Osteoblast (primary cell): ENCODE results near the gene DRC3. TPM values are rescaled to one million over a fixed set of nuclear protein-coding genes. Genes with fewer than 3 reads are reported as not detected.

Source experiments
- DNase-seq: peaks from one replicate; pipeline ENCODE4 v3.0.0; 2011; ENCODE audit warnings: low spot score, mixed read lengths; ENCODE audit not compliant: insufficient read length; ENCODE audit errors: missing footprints
- H2AFZ ChIP-seq: 2 replicates; pipeline ENCODE4 v1.6.0; 2011; ENCODE audit warnings: mild to moderate bottlenecking, low read length
- H3K27ac ChIP-seq: 2 replicates; pipeline ENCODE4 v1.5.1; 2011; ENCODE audit warnings: mild to moderate bottlenecking, low read depth, low read length, moderate library complexity
- H3K27me3 ChIP-seq: 2 replicates; pipeline ENCODE4 v1.6.0; 2012; ENCODE audit warnings: mild to moderate bottlenecking, control low read depth, inconsistent platforms, low read length, moderate library complexity; ENCODE audit not compliant: insufficient read depth
- H3K36me3 ChIP-seq: 2 replicates; pipeline ENCODE4 v1.5.1; 2011; ENCODE audit warnings: mild to moderate bottlenecking, low read length, control low read depth, moderate library complexity; ENCODE audit not compliant: insufficient read depth
- H3K4me1 ChIP-seq: 2 replicates; pipeline ENCODE4 v1.5.1; 2011; ENCODE audit warnings: mild to moderate bottlenecking, low read length, control low read depth, moderate library complexity; ENCODE audit not compliant: insufficient read depth
- H3K4me2 ChIP-seq: 2 replicates; pipeline ENCODE4 v1.6.0; 2011; ENCODE audit warnings: mild to moderate bottlenecking, low read length; ENCODE audit not compliant: insufficient read depth
- H3K4me3 ChIP-seq: fragments of 200-600 bp; sonication (generic); 3 replicates; pipeline ENCODE4 v1.5.1; 2012; ENCODE audit warnings: mild to moderate bottlenecking, low read length, inconsistent platforms; ENCODE audit not compliant: insufficient read depth
- H3K79me2 ChIP-seq: 2 replicates; pipeline ENCODE4 v1.6.0; 2012; ENCODE audit warnings: mild to moderate bottlenecking, low read length, control low read depth, inconsistent platforms; ENCODE audit not compliant: insufficient read depth
- H3K9me3 ChIP-seq: 2 replicates; pipeline ENCODE4 v1.5.1; 2011; ENCODE audit warnings: low read depth, low read length, control low read depth
- H4K20me1 ChIP-seq: 2 replicates; pipeline ENCODE4 v1.6.0; 2012; ENCODE audit warnings: mild to moderate bottlenecking, low read length, control low read depth; ENCODE audit not compliant: insufficient read depth
- total RNA-seq: library from RNA; depleted of rRNA; stranded (reverse); fragments of >200 nt; gene quantifications from 2 replicates; pipeline ENCODE4 v1.2.3, GENCODE V29; 2012
- TF ChIP-seq, protein P1 (sequence below): IDR thresholded peaks from 2 replicates; pipeline ENCODE4 v1.5.1; 2011; ENCODE audit warnings: mild to moderate bottlenecking, low read depth, low read length, moderate library complexity; ENCODE audit errors: extremely low read depth

Gene DRC3
- total RNA-seq, 1 donor = 2.9 TPM

DNA sequence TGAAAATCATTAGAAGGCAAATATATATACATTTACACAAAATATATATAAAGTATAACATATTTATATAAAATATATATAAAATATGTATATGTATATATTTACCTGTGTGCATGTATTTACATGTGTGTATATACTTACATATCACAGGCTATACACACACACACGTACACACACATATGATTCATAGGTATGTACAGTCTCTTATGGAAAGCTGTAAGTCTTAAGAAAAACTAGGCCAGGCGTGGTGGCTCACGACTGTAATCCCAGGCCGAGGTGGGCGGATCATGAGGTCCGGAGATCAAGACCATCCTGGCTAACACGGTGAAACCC, 15.1 kb upstream of the DRC3 start:
- no peak overlapping the region for H3K4me3 ChIP-seq
- no peak overlapping the region for H3K4me2 ChIP-seq
- H3K79me2 ChIP-seq = peaks cover 85% of the 10 kb centered on the region

DNA sequence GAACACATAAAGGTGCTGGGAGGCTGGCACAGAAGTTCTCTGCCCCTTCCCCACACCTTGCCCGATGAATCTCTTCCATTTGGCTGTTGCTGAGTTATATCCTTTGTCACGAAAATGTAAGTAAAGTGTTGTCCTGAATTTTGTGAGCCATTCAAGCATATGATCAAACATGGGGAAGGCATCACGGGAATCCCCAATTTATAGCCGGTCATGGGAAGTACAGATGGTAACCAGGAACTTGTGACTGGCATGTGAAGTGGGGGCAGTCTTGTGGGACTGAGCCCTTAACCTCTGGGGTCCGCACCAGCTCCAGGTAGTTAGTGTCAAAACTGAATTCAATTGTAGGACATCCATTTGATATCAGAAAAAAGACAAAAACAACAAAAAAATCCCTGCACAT, 13.7 kb upstream of the DRC3 start:
- H2AFZ ChIP-seq = no peak overlapping the region
- peaks cover 31% of the 10 kb centered on the region for H3K4me1 ChIP-seq
- TF ChIP-seq, protein P1, sequence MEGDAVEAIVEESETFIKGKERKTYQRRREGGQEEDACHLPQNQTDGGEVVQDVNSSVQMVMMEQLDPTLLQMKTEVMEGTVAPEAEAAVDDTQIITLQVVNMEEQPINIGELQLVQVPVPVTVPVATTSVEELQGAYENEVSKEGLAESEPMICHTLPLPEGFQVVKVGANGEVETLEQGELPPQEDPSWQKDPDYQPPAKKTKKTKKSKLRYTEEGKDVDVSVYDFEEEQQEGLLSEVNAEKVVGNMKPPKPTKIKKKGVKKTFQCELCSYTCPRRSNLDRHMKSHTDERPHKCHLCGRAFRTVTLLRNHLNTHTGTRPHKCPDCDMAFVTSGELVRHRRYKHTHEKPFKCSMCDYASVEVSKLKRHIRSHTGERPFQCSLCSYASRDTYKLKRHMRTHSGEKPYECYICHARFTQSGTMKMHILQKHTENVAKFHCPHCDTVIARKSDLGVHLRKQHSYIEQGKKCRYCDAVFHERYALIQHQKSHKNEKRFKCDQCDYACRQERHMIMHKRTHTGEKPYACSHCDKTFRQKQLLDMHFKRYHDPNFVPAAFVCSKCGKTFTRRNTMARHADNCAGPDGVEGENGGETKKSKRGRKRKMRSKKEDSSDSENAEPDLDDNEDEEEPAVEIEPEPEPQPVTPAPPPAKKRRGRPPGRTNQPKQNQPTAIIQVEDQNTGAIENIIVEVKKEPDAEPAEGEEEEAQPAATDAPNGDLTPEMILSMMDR = no peak
- H3K36me3 ChIP-seq = no peaks in the 10 kb centered on the region
- H3K27me3 ChIP-seq = no peaks in the 10 kb centered on the region
- H3K4me3 ChIP-seq = peak overlapping the region; percentile 54
- H3K4me2 ChIP-seq = peak overlapping the region; percentile 78
- peaks cover 19% of the 10 kb centered on the region for H4K20me1 ChIP-seq
- no peak for DNase-seq
- H3K27ac ChIP-seq = peak overlapping the region; percentile 80
- H3K9me3 ChIP-seq = no peaks in the 10 kb centered on the region
- H3K79me2 ChIP-seq = peaks cover 84% of the 10 kb centered on the region

More for the DNA sequence above, 15.1 kb upstream of the DRC3 start:
- Histone ChIP-seq H3K27me3 (no peaks in the 10 kb centered on the region), H2AFZ (no peak overlapping the region), H4K20me1 (peaks cover 8% of the 10 kb centered on the region), H3K4me1 (peaks cover 31% of the 10 kb centered on the region), H3K27ac (peak overlapping the region; percentile 80), H3K9me3 (no peaks in the 10 kb centered on the region), H3K36me3 (no peaks in the 10 kb centered on the region)
- TF ChIP-seq, protein P1 = no peak
- DNase-seq = no peak

DNA sequence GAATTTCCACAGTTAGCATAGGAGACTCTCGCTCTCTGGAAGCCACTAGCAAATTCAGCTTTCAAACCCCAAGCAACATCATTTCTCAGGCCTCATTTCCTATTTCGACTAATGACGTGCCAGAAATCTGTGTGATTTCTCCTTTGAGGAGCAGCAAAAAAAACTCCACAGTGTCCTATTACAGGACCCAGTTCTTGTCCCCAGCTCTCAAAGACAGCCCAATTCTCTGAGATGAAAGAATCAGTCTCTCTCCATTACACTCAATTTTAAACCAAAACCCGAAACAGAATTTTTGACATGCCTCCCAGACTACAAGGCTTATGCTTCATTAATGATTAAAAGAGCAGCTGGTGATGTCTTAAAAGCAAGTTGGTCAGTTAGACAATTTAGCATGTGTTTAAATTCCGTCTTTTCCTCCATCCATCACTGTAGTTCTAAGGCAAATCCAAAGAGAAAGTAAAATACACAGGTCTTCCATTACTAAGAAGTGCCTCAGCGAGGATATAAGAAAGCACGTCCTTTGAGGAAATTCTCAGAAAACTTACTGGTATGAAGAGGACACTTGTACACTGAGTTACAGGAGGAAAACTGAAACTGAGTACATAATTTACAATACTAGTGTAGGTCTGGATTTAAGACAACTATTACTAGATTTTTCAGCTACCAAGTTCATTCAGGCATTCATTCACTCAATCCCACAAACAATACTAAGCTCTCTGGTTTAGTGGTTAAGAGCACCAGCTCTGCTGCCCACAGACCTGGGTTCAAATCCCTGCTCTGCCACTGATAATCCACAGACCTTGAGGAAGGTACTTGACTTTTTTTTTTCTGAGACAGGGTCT, 12.9 kb upstream of the DRC3 start:
- peaks cover 84% of the 10 kb centered on the region for H3K79me2 ChIP-seq
- H4K20me1 ChIP-seq = peaks cover 19% of the 10 kb centered on the region
- peak overlapping the region; percentile 54 for H3K4me3 ChIP-seq
- H3K4me2 ChIP-seq = peak overlapping the region; percentile 78
- no peaks in the 10 kb centered on the region for H3K27me3 ChIP-seq
- H2AFZ ChIP-seq = peak overlapping the region; percentile 20
- H3K9me3 ChIP-seq = no peaks in the 10 kb centered on the region
- no peak for DNase-seq
- H3K27ac ChIP-seq = peak overlapping the region; percentile 80
- no peaks in the 10 kb centered on the region for H3K36me3 ChIP-seq
- TF ChIP-seq, protein P1 = no peak
- peaks cover 31% of the 10 kb centered on the region for H3K4me1 ChIP-seq

DNA sequence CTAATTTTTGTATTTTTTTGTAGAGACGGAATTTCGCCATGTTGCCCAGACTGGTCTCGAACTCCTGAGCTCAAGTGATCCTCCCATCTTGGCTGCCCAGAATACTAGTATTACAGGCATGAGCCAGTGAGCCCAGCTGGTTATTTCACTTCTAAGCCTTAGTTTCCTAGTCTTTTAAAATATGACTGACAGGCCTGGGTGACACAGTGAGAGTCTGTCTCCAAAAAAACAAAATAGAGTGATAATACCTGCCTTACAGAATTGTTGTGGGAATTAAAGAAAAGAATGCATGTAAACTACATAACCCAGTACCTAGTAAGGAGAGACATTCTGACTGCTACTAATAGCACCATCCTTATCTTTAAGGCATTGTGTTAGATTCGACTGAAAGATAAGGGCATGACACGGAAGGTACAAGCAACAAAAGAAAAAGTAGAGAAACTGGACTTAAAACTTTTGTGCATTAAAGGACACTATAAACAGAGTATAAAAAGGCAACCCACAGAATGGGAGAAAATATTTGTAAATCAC, 12.1 kb upstream of the DRC3 start:
- Histone ChIP-seq H3K9me3 (no peaks in the 10 kb centered on the region), H3K79me2 (peaks cover 84% of the 10 kb centered on the region), H3K27me3 (no peaks in the 10 kb centered on the region), H3K36me3 (no peaks in the 10 kb centered on the region), H3K4me3 (no peak overlapping the region), H2AFZ (no peak overlapping the region), H3K4me2 (peak overlapping the region; percentile 78), H3K4me1 (peaks cover 31% of the 10 kb centered on the region), H3K27ac (peak overlapping the region; percentile 80), H4K20me1 (peaks cover 25% of the 10 kb centered on the region)
- DNase-seq = no peak
- TF ChIP-seq, protein P1 = no peak
